GM21515 (cell line): ENCODE results near the gene MAPK11.

ENCODE experiments used
- ATAC-seq: cut with Tn5 transposase; IDR thresholded peaks from one replicate; pipeline ENCODE4 v1.9.1; 2021; ENCODE audit not compliant: unreplicated experiment

Gene MAPK11

DNA sequence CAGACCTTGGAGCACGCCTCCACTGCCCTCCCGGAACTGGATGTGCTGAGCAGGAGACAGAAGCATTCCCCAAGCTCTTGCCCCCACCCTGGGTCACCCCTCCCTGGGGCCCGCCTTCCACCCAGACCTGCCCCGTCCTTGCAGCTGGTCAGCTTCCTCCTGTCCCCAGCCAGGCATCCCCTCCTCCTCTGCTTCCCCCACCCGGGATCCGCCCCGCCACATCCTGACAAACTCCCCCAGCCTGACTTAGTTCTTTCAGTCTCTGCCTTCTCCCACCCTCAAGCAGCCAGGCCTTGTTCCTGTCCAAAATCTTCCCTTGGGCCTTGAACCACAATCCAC, 38.4 kb upstream of the MAPK11 start:
- ATAC-seq, result no peak

DNA sequence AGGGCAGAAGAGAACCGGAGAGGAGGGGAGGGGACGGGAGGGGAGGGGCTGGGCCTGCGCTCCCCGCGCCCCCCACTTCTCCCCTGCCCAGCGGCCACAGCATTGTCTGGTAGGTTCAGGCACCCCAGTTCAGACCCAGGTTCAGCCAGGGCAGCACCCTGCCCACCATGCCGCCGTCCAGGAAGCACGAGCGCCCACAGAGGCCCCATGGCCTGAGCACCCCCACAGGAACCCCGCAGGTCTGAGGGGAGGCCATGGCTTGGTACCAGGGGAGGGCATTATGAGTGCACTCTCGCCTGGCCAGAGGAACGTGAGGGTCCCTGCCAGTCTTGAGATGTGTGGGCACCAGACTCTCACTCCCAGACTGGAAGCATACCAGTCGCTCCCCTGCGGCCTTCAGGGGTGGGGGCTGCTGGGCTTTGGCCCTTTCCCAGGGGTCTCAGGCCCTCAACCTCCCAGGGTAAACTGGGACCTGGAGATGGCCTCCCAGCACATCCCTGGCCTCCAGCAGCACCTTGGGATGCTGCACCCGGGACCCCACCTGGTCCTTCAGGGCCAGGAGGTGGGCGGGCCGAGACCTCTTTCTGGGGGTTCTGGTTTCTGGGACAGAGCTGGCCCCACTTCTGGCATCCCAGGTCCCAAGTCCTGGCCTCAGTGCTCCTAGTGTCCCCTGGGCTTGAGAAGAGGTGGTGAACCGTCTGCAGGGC, 37.9 kb upstream of the MAPK11 start:
- no peak for ATAC-seq

DNA sequence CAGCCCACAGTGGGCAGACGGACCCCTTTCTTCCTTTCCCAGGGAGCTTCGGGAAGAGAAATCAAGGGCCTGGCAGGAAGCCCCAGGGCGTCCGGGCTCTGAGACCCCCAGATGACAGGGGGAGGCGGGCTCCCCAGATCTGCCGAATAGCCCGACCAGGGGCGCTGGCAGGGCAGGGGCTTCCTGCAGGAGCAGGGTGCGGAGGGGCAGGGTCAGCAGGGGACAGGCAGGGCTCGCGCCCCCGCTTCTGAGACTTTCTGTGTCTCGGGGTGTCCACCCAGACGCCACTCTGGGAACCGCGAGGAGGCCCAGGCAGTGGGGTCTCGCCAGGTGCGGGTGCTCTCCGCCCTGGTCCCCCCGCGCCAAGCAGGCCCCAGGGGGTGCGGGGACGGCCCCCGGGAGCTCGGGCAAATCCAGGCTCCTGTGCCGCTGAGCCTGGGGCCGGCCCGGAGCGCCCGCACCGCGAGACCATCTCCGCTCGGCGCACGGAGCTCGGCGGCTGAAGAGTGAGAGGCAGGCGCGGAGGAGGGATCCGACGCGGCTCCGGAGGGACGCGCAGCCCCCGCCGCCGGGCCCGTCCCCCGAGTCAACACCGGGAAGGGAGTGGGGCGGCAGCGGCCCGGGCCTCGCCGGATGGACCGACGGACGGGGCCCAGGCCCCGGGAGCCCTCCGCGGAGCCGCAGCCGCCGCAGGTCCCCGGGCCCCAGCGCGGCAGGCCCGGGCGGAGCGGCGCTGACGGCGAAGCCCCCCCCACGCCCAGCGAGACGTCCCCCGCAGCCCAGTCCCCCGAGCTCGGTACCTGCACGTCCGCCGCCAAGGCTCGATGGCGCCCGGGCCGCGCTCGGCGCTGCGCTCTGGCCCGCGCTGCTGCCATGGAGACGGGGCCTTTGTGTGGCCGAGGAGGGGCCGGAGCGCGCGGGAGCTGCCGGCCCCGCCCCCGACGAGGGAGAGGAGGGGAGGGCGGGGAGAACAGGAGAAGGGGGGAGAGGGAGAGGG, 36.9 kb upstream of the MAPK11 start, which contains the start of gene PLXNB2:
TSS of gene PLXNB2 (minus strand) at position 894 of the 997 bp plus-strand sequence. CDS start 17,062 bp downstream, outside the sequence.
- ATAC-seq, result no peak

DNA sequence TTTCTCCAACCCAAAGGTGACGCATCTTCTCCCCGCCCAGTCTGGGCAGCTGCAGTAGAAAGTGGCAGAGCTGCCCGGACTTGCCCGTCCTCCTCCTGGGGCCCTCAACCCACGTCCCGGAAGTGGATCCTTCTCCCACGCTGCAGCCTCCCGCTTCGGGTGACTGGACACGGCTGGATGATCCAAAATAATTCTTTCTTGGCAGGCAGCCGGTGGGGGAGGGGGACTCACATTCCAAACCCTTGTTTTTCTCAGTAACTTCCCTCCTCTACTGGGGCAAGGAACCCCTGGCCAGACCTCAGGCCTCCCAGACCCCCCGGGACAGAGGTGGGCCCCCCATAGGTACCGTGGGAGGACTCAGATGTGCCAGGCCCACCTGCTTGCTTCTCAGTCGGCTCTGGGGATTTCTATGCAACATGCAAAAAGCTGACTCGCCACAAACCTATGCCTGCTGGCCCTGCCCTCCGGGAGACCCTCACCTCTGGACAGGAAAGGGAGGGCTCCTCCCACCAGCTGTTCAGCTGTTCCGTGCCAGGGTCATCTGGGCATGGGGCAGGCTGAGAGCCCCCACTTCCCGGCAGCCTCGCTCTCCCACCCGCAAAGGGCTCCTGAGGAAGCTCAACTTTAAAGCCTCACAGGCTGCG, 35.9 kb upstream of the MAPK11 start:
- ATAC-seq, result no peak

DNA sequence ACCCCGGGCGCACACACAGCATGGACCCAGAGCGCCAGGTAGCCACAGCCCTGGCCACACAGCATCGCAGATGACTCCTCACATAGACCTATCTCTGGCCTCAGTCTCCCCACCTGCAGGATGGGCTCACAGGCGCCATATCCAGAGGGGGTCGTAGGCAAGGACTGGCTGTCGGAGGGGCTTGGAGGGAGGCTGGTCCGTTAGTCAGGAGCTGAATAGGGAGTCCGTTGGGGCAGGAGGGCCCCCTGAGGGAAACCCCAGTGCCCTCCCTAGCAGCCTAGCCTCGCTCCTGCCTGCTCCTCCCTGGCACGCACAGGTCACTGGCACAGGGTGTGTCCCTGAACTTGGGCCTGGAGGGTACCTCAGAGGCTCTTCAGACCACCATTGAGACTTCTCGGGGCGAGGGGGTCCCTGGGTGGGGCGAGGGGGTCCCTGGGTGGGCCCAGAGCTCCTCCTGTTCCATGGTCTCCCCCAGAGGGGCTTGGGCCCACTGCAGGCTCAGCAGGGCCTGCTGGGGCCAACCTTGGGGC, 35.3 kb upstream of the MAPK11 start:
- no peak for ATAC-seq

DNA sequence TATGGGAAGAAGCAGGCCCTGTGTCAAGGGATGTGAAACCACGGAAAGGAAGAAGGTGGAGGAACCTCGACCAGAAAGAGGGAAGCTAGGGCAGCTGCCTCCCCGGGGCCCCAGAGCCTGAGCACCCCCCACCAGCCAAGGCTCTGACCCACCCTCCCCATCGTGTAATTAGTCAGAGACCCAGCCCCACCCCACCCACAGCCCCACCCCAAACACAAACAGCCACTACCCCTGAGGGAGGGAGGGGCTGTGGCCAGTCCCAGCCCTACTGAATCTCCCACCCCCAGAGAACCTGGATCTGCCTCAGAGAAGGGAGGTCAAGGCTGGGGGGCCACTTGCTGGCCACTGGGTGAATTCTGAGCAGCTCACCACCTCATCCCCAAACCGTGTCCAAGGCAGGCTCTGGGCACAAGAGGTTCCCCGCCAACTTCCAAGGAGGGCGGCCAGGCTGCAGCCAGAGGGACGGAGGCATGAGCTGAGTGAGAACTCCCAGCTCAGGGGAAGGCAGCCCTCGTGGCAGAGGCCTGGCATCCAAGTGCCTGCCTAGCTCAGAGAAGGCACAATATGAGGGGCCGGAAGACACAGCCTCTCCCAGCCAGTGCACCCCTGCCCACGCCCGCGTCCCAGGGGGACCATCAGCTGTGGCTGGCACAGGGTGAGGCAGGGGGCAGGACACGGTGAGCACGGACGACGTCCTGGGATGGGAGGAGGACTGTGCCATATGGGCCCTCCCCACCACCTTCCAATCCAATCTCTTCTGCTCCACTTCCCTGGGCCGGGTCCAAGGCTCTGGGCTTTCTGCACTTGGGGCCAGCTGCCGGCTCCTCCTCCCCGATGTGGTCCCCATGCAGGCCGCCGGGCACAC, 34.6 kb upstream of the MAPK11 start:
- ATAC-seq, result no peak

DNA sequence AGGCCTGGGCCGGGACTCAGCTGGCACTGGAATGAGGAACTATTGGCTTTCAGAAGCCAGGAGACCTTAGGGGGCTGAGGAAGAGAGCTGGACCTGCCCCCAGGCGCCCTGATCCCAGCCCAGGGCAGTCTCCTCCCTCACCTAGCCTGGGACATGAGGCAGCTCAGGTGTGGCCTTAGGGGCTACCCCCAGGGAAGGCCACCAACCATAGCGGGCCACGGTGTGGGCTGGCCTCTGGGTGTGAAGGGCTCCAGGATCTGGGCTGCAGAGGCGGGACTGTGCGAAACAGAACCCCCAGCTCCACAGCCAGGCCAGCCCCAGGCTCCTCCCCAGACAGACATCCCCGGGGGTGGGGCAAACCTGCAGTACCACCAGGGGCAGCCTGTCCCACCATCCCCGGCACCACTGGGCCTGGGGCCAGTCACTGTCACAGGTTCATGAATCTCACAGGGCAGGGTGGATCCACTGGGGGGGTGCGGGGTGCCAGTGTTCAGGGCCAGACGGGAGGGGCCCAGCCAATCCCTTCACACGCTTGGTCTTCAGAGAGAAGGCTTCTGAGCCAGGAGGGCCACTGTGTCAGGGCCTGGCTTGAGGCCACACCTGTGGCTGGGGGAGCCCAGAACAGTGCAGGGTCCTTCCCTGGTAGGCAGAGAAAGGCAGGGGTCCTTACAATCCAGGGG, 33.8 kb upstream of the MAPK11 start:
- no peak for ATAC-seq

DNA sequence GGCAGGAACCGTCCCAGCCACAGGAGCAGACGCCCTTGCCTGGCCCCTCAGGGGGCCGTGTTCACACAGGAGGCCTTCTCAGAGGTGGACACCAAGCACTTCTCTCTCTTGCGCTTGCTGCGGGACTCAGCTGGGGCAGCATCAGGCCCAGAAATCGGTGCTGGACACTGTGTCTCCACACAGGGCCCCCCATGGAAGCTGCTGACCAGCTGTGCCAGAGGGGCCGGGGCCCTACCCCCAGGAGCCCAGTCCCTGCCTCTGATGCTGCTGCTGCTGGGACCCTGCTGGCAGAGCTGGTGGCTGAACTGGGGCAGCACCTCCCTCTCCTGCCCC, 33.3 kb upstream of the MAPK11 start:
- no peak for ATAC-seq

DNA sequence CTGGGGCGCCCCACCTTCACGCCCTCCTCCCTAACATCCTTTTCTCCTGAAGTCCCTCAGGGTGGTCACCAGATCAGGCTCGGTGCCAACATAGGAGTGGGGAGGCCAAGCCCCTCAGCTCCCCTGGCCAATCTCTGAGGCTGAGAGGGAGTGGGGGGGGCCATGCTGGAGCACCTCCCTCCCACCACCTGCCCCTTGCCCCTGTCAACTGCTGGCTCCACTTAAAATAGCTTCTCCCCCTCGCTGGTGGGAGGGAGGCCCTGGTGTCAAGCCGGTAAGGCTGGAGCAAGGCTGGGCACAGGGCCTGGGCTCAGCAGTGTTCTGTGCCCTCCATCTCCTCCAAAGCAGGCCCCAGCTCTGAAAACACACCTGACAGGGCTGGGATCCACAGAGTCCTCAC, 32.4 kb upstream of the MAPK11 start:
- ATAC-seq, result no peak

DNA sequence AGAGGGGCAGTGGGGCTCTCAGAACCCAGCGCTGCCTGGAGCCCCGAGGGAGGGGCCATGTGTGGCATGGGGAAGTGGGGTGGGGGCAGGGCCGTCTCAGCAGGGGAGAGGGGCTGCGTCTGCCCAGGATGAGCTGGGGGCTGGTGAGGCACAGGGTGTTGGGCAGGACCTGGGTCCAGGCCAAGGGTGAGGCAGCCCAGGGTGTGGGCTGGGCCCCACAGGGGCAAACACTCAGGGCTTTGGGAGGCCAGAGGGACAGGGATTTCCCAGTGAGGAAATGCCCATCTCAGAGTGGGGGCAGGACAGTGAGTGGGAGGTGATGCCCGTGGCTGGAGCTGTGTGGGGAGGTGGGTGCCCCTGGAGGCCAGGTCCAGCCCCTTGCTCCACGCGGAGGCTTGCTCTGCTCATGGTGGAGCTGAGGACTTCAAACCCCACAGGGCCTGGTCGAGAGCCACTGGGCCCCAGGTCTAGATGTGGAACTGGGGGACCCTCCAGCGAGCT, 31.9 kb upstream of the MAPK11 start:
- ATAC-seq, result no peak

DNA sequence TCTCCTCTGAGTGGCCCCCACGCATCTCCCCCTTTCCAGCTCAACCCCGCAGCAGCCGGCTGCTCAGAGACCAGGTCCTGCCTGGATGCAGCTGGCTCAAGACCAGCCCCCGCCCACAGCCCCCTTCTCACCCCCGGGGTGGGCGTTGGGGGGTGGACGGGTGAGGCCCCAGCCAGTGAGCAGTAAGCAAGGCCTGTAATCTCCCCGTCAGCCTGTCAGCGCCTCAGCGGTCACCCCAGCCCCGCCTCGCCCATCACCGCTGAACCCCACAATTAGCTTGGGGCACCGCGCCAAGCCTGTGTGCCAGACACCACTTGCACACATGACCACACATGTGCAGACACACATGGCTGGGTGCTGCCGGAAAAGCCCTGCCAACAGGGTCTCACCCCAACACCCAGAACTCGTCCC, 31.4 kb upstream of the MAPK11 start:
- ATAC-seq, result no peak

DNA sequence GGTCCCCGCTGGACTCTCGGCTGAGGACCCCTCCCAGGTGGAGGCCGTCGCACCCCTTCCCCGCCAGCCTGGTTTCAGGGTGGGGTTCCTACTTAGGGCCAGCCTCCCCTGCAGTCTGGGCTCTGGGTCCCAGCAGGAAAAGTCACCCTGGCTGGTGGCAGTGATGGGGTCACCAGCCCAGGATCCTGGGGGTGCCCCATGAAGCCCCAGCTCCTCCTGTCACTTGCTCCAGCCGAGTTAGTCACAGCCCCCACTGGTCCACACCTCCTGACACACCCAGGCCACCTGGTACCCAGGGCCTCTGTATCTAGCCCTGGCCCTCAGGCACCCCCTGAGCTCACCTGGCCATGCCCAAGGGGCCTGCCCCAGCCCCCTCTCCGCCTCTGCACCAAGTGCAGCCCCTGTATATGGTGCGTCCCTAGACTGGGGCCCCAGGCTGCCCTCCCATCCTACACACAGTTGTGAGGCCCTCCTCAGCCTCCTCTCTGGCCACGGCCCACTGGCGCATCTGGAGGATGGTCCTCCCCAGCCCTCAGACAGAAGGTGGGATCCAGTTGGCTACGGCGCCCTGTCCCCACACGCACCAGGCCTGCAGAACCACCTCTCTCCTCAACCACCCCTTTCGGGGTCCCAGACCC, 30.6 kb upstream of the MAPK11 start:
- no peak for ATAC-seq

DNA sequence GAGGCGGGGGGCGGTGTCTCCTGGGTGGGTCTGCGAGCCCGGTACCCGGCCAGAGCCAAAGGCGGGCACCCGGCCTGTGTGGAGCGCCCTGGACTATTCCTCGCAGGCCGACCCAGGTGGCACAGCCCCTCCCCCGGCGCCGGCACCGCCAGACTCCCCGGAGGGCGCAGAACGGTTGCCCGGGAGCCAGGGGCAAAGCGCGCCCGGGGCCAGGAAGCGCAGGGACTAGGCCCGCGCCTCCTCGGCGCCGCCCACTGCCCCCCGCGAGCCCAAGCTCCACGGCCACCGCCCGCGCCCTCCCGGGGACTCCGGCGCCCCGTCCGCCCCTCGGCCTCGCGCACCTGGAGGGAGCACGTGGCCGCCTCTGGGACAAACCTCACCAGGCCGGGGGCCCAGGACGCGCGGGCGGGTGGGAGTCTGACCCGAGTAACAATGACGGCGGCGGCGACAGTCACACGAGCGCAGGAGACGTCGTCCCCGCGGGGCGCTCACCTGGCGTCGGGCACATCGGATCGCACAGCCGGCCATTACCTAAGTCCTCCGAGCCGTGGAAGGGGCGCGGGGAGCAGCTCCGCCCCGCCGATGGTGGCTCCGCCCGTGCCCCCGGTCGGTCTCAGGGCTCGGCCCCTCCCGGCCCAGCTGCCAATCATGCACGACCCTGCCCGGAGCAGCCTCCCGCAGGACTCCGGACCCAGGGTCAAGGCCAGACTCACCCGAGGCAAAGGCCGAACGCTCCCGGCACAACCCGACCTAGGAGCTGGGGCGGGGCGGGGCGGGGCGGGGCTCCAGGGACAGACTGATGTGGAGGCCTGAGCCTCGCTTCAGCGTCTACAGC, 29.8 kb upstream of the MAPK11 start:
- ATAC-seq, result no peak

DNA sequence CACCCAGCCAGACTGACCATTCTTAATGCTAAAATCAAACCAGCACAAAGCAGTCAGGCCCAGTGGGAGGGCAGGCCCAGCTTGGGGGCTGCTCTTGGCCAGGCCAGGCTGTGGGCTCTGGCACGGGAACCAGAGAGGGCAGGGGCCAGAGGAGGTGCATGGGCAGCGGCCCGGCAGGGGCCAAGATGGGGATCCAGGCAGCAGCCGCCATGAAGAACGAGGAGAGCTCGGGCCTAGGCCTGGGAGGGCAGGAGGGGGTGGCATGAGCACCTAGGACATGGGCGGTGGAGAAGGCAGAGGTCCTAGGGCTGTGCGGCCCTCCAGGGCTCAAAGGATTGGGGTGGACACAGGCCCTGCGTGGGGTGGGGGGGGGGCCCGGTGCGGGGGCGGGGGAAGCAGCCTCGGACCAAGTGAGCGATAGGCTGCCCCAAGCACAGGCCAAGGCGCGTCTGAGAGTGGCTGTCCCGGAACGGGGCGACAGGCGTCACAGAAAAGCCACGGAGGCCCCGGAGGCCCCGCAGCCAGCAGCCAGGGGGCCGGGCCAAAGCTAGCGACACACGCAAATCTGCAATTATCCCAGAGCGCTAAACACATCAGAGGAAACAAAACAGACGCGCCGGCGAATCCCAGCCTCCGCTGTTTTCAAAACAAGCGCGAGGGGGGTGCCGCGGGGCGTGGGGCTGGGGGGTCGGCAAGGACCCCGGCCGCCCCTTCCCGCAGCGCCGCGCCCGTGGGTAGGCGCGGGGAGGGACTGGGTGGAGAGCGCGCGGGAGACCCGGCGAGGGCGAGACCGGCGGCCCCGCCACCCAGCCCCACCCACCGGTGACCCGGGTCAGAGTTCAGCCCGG, 29.0 kb upstream of the MAPK11 start:
- no peak for ATAC-seq

DNA sequence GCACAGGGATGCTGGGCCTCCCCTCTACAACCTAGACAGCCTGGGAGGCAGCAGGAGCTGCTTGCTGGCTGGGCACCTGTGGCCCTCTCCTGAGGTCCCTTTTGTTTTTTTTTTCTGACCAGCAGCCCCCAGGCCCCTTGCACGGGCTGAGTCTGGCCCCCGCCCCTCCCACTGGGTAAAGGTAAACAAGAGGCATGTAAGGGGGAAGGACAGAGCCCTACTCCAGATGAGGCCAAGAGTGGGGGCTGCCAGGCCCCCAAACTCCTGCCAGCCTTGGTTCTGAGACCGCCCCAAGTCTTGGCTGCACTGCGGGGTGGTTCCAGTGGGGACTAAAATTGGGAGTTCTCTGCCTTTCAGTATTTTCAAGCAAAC, 28.1 kb upstream of the MAPK11 start:
- no peak for ATAC-seq

DNA sequence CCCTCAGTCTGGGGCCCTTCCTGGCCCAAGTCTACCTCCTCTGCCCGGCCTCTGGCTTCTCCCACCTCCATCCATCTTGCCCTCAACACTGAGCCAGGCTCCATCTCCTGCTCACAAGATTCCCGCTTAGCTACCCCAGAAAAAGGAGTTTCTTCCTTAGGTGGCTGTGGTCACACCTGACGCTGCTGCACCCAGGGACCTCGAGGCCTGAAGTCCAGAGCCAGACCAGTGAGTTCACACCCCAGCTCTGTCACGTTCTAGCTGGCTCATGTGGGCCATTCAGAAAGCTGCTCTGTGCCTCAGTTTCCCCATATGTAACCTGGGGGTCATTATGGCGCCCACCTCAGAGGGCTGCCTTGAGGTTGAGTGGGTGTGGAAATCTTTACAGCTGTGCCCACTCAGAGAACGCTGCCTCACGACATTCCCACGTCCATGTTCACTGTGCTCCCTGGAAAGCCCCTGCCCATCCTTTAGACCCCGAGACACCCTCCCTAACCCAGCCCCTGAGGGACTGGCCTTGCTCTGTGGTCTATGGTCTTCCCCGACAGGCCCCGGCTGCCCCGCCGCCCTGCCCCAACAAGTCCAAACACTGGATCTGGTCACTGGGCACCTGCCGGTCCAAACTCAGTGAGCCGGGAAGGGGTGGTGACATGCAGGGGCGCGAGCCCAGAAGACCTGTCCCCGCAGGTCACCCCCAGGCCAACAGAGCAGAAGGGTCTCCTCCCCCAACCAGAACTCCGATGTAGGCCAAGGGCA, 27.5 kb upstream of the MAPK11 start:
- ATAC-seq, result no peak
